Measurements from ENCODE around the gene POLD2.

Gene POLD2

GRCh38 chr7:44100458-44101302 is 22.7 kb downstream of the POLD2 start:
- ChIA-PET POLR2A (interaction anchor here (2.8 kb wide), 1 partner anchor 12 kb away, joined by 9 read pairs; no protein-coding TSS in a partner anchor), CTCF (interaction anchor here (1.4 to 2.7 kb wide), 3 partner anchors 10 to 23 kb away, joined by 5 to 8 read pairs (median 5); no protein-coding TSS in a partner anchor)
- TF ChIP-seq, protein P1, sequence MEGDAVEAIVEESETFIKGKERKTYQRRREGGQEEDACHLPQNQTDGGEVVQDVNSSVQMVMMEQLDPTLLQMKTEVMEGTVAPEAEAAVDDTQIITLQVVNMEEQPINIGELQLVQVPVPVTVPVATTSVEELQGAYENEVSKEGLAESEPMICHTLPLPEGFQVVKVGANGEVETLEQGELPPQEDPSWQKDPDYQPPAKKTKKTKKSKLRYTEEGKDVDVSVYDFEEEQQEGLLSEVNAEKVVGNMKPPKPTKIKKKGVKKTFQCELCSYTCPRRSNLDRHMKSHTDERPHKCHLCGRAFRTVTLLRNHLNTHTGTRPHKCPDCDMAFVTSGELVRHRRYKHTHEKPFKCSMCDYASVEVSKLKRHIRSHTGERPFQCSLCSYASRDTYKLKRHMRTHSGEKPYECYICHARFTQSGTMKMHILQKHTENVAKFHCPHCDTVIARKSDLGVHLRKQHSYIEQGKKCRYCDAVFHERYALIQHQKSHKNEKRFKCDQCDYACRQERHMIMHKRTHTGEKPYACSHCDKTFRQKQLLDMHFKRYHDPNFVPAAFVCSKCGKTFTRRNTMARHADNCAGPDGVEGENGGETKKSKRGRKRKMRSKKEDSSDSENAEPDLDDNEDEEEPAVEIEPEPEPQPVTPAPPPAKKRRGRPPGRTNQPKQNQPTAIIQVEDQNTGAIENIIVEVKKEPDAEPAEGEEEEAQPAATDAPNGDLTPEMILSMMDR (IDR thresholded peaks at IDR 0.05; ENCODE audit: insufficient read depth, low read length, missing control alignments), result no peak
- H3K4me3 ChIP-seq (ENCODE audit: low read depth, low read length), result no peak overlapping the region
- no peak for DNase-seq (ENCODE audit: low read depth, low spot score)

DNA sequence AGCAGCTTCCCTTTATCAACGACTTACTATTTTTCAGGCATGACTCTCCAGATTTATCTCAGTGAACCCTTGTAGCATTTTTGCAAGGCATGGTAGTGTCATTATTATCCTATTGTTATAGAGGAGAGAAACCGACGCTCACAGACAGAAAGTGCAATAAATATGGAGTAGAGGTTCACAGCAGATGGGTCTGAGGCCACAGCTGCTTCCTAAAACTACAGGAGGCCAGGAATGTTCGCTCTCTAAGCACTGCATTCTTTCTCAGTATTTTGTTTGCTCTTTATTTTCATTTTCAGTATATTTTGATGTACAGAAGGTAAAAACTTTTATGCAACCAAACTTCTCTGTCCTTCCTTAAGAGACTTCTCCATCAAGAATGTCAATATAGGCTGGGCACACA is 23.7 kb downstream of the POLD2 start:
- DNase-seq (ENCODE audit: low read depth, low spot score), result no peak
- POLR2A ChIA-PET, result interaction anchor here (1.0 to 1.1 kb wide), 2 partner anchors 10 to 11 kb away, joined by 3 to 5 read pairs; no protein-coding TSS in a partner anchor
- TF ChIP-seq, protein P1 (IDR thresholded peaks at IDR 0.05; ENCODE audit: insufficient read depth, low read length, missing control alignments), result no peak
- H3K4me3 ChIP-seq (ENCODE audit: low read depth, low read length), result no peak overlapping the region
- CTCF ChIA-PET, result interaction anchor here (0.8 to 2.7 kb wide), 7 partner anchors 9 to 29 kb away, joined by 3 to 15 read pairs (median 7); no protein-coding TSS in a partner anchor

- ChIA-PET CTCF (interaction anchor here (0.7 to 2.7 kb wide), 10 partner anchors 8 to 27 kb away, joined by 3 to 15 read pairs (median 6); no protein-coding TSS in a partner anchor), POLR2A (interaction anchor here (1.0 to 1.1 kb wide), 3 partner anchors 10 to 12 kb away, joined by 3 to 5 read pairs (median 3); no protein-coding TSS in a partner anchor)
- TF ChIP-seq, protein P1 (IDR thresholded peaks at IDR 0.05; ENCODE audit: insufficient read depth, low read length, missing control alignments), result no peak
- no peak for DNase-seq (ENCODE audit: low read depth, low spot score)
- no peak overlapping the region for H3K4me3 ChIP-seq (ENCODE audit: low read depth, low read length)
Observed at GRCh38 chr7:44098092-44099068, 25.0 kb downstream of the POLD2 start.

- DNase-seq (ENCODE audit: low read depth, low spot score), result no peak
- POLR2A ChIA-PET, result interaction anchor here (1.0 kb wide), 1 partner anchor 9 kb away, joined by 3 read pairs; no protein-coding TSS in a partner anchor
- CTCF ChIA-PET, result interaction anchor here (1.1 to 2.6 kb wide), 4 partner anchors 10 to 16 kb away, joined by 4 to 15 read pairs (median 6); no protein-coding TSS in a partner anchor
- TF ChIP-seq, protein P1 (IDR thresholded peaks at IDR 0.05; ENCODE audit: insufficient read depth, low read length, missing control alignments), result no peak
- H3K4me3 ChIP-seq (ENCODE audit: low read depth, low read length), result no peak overlapping the region
Observed at GRCh38 chr7:44097064-44097932, 26.1 kb downstream of the POLD2 start.

DNA sequence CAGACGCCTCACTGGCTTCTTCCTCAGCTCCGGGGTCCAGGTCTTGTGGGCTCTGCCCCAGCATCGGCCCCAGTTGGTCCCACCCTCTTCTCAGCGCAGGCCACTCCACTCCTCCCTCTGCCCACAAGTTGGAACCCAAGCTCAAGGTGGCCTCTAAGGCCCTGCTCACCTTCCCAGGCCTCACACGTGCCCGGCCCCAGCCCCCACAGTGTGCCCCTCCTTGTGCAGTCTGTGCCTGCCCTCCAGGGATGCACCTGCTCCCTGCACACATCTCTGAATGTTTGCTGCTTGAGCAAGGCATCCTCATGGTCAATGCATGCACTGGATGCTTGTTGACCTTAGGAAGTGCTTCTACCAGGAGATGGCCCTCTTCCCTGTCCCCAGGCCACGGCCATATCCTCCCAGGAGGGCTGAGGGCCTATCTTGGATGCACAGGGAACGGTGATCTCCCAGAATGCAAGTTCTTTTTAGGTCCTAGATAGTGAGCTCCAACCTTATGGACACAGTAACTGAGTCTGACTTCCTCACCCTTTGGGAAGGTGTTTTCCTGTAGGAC is 26.9 kb downstream of the POLD2 start:
- ChIA-PET POLR2A (no interaction called here), CTCF (interaction anchor here (0.6 kb wide), 1 partner anchor 10 kb away, joined by 3 read pairs; no protein-coding TSS in a partner anchor)
- H3K4me3 ChIP-seq (ENCODE audit: low read depth, low read length), result no peak overlapping the region
- DNase-seq (ENCODE audit: low read depth, low spot score), result no peak
- TF ChIP-seq, protein P1 (IDR thresholded peaks at IDR 0.05; ENCODE audit: insufficient read depth, low read length, missing control alignments), result no peak

Data from AG04449 (cell line).